SK-N-SH (cell line): Measurements from ENCODE around the gene MAPK14.

ENCODE experiments used
- CHD2 ChIP-seq: fragments of 150-350 bp; IDR thresholded peaks from 2 replicates; pipeline ENCODE4 v1.6.1; 2018; ENCODE audit warnings: low read length; ENCODE audit not compliant: partially characterized antibody
- FOSL2 ChIP-seq: IDR thresholded peaks from 2 replicates; pipeline ENCODE4 v1.4.0; 2012; ENCODE audit warnings: low read depth, mild to moderate bottlenecking, moderate library complexity, borderline replicate concordance
- MXI1 ChIP-seq: IDR thresholded peaks from 2 replicates; pipeline ENCODE4 v1.6.1; 2012; ENCODE audit warnings: mild to moderate bottlenecking, low read depth, low read length, improper control_type of control experiment
- RFX5 ChIP-seq: IDR thresholded peaks from 2 replicates; pipeline ENCODE4 v1.6.1; 2012; ENCODE audit warnings: mild to moderate bottlenecking, improper control_type of control experiment, low read length
- TF ChIP-seq, protein P1 (sequence below): fragments of 200-600 bp; sonication (generic); IDR thresholded peaks from 2 replicates; pipeline ENCODE4 v1.6.1; 2017; ENCODE audit warnings: antibody characterized with exemption, mild to moderate bottlenecking, moderate library complexity

DNA sequence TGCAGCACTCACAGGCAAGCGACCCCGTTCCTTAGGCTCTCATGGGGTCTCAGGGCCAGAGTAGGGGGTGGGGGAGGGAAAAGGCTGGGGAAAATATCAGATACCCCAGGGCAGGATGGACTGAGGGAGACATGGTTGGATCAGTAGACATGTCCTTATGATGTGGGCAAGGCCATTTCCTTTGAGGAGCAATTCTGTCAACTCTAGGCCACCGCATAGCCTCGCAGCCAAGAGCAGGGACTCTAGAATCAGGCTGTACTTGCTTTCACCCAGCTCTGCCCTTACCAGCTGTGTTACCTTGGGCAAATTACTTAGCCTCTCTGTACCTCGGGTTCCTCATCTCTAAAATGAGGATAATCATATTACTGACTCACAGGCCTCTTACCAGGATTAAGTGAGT, 100.5 kb downstream of the MAPK14 start:
- TF ChIP-seq FOSL2 (no peak), CHD2 (no peak), MXI1 (no peak), RFX5 (no peak)
- TF ChIP-seq, protein P1, sequence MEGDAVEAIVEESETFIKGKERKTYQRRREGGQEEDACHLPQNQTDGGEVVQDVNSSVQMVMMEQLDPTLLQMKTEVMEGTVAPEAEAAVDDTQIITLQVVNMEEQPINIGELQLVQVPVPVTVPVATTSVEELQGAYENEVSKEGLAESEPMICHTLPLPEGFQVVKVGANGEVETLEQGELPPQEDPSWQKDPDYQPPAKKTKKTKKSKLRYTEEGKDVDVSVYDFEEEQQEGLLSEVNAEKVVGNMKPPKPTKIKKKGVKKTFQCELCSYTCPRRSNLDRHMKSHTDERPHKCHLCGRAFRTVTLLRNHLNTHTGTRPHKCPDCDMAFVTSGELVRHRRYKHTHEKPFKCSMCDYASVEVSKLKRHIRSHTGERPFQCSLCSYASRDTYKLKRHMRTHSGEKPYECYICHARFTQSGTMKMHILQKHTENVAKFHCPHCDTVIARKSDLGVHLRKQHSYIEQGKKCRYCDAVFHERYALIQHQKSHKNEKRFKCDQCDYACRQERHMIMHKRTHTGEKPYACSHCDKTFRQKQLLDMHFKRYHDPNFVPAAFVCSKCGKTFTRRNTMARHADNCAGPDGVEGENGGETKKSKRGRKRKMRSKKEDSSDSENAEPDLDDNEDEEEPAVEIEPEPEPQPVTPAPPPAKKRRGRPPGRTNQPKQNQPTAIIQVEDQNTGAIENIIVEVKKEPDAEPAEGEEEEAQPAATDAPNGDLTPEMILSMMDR: no peak
